ENCODE measurements around the gene MOV10L1.
"Not testable (repeated sequence)": the region's sequence is repeated elsewhere in the genome, so short reads cannot be mapped to it uniquely, and the experiment has no call there.

The MOV10L1 gene

DNA sequence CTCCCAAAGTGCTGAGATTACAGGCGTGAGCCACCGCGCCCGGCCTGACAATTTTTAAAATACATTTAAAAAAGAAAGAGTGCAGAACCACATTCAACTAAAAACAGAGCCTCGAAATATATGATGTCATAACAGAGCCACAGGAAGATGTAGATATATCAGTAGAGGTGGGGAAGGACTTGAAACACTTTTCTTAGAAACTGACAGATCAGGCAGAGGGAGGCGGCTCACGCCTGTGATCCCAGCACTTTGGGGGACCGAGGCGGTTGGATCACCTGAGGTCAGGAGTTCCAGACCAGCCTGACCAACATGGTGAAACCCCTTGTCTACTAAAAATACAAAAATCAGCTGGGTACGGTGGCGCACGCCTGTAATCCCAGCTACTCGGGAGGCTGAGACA, 11.6 kb upstream of the MOV10L1 start:
- no peak for DNase-seq (ENCODE audit: low read depth in 2 of 2)

DNA sequence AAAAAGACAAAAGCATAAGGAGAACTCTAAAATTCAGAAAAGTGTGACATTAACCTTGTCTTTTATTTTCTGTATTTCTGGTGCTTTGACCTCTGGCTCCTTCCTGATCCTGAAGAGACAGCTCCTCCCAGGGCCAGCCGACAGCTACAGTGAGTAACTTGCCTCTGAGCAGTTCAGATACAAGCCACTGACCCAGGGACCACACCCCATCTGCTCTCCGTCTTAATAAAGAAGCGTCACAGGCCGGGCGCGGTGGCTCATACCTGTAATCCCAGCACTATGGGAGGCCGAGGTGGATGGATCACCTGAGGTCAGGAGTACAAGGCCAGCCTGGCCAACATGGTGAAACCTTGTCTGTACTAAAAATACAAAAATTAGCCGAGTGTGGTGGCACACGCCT, 11.0 kb upstream of the MOV10L1 start:
- DNase-seq (ENCODE audit: low read depth in 2 of 2): no peak

DNA sequence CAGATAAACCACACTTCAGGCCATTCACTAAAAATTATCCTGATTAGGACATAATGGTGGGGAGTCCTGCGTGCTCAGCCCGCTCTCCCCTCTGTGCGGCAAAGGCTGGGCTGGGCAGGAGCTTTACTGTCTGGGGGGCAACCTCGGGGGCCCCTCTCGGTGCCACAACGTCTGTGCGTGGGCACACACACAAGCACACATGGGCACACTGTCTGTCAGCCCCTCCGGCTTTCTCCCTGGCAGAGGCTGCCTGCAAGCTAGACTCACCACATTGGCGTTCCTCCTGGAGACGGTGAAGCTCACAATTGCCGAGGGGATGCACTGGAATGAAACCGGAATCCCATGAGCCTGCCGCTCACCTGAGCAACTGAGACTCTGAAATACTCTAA, 9.7 kb upstream of the MOV10L1 start:
- DNase-seq (ENCODE audit: low read depth in 2 of 2): no peak

DNA sequence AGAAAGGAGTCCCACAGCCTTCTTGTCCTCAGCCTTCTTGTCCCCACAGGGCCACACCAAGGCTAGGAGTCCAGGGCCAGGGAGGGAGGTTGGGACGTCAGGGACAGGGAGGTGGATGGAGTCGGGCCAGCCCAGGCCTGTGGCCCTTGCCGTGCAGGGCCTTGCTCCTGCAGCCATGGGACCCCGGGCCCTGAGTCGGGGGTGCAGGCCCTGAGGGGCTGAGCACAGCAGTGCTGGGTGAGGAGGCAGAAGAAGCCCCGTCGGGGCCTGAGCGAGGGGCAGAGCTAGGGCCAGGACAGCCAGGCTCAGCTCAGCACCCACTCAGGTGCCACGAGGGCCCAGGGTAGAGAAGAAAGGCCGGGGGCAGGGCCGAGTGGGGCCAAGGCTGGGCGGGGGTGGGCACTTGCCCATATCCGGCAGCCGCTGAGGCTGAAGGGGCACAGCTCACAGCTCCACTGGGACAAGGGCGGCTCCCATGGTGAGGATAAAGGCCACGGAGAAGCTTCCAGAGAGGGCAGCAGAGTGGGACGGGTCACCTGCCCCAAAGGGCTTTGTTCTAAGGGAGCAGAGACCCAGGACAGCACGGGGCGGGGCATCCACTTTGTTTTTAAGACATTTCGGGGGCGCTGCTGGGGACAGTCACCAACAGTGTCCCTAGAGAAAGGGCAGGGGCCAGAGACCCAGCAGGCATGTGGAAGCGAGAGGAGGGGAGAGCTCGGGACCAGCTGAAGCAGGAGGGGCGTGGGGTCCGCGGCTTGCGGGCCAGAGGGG, 8.2 kb upstream of the MOV10L1 start:
- no peak for DNase-seq (ENCODE audit: low read depth in 2 of 2)

DNA sequence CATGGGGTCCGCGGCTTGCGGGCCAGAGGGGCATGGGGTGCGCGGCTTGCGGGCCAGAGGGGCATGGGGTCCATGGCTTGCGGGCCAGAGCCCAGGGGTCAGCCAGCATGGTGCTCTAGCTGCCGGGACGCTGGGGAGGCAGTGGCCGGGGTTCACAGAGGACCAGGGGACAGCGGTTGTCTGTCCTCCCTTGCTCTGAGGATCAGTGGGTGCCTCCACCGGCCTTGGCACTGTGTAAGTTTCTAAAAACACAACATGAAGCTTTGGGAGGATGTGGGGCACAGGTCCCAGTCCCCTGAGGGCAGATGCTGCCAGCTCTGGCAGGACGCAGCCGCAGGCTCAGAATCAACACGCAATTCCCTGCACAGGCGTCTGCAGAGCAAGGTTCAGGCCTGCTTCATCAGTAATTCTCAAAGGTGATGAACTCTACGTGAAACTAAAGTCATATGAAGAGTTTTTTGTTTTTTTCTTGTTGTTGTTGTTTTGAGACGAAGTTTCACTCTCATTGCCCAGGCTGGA, 7.5 kb upstream of the MOV10L1 start:
- DNase-seq (ENCODE audit: low read depth in 2 of 2): no peak

DNA sequence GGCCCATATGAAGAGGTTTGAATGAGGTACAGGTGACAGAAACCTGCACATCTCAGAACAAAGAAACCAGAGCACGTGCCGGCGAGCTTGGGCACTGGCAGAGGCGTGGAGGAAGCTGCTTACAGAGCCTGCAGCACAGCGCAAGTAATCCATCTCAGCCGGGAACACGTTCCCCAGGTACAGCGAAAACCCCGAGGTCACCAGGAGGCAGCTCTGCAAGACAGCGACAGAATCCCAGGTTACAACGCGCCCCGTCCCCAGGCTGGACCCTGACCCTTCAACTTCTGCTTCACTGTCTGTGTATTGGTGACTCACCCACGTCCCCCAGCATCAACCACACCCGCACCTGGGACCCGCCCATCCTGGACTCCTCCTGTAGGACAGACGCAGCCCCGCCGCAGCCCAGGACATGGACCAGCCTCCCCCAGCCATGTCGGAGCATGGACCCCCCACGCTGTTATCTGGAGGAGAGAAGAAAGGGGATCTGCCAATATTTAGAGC, 6.8 kb upstream of the MOV10L1 start:
- DNase-seq (ENCODE audit: low read depth in 2 of 2): no peak

DNA sequence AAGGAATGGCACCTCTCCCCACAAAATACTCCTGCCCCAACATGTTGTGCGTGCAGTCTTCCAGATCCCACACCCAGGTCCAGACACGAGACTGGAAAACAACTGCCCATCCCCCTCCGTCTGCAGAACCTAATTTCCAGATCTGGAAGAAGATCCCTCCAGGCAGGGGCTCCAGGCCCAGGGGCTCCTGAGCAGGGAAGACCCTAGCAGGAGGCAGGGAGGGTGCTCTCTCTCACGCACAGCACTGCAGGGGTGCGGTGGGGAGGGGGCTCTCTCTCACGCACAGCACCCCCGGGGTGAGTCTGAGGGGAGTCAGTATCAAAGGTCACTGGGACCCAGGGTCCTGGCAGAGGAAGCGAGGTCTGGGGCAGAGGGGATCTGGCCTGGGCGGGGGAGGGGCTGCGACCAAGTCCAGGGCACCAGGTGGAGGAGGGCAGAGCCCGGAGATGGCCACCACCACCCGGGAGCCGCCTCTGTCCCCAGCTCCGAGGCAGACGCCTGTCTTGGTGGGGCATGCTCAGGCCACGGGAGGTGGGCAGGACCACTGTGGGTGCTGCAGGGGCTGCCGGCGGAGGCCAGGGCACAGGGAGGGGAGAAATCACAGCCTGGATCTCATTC, 6.2 kb upstream of the MOV10L1 start:
- no peak for DNase-seq (ENCODE audit: low read depth in 2 of 2)

DNA sequence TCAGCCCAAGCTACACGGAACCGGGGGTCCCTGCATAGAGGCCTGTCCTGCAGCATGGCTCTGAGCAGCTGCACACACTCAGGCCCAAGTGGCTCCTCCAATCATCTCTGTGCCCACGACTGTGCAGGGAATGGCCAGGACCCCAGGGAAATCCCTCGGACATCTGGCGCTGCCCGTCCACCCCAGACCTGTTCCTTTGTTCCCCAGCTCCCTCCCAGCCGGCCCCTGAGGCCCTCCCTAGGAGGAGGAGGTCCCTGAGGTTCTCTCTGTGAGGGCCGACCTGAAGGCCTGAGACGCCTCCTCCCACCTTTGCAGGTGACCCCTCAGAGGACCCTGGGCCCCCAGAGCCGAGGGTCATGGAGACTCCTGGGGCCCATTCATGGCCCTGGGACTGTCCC, 5.7 kb upstream of the MOV10L1 start:
- no peak for DNase-seq (ENCODE audit: low read depth in 2 of 2)

DNA sequence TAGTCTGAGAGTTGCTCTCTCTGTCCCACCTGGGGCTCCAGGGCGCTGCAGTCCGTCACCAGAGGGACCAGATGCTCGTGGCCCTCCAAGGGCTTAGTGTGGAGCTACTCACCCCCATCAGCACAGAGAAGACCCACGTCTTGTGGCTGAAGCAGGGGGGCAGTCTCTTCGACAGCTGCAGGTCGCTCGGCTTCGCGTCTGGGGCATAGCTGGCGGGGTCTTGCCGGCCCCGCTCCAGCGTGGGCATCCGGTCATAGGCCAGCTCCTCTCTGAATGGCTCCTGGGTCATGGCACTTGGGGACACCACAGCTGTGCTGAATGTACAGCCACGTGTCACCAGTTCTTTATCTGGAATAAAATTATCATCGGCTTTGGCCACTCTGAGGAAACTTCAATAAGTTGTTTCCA, 5.2 kb upstream of the MOV10L1 start:
- DNase-seq (ENCODE audit: low read depth in 2 of 2): no peak

DNA sequence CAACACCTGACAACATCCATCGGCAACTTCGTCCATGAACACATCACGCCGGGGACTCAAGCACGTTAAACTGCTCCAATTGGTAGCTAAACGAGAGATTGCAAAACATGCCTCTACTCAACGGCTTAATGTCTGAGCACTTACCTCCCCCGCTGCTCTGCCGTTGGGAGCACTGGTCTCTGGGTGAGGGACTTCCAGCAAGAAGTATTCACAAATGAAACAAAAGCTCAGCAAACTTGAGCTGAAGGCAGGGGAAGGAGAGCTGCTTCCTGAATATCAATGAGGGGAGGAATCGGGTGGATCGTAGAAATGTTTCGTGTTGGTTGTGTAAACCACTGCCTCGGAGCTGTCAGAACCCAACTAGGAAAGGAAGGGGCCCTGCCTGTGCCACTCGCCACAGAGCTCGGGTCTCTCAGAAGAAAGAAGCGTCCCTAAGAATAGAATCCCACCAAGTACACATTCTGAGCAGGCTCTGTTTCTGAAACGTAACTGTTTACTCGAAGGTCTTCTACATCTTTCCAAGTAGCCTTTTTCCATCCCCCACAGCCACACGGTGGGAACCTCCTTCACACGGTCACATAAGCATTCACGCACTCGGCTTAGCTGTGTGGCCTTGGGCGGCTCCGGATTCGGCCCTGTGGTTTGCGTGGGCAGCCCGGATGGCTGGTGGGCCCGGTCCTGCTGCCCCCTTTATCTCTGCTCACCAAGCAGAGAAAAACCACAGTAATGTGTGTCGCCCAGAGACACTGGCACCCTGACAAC, 4.4 kb upstream of the MOV10L1 start, which contains the start of gene MLC1:
Gene MLC1 (minus strand): TSS at position 216 of the 762 bp plus-strand sequence. CDS start 524 bp downstream, outside the sequence.
- DNase-seq (ENCODE audit: low read depth in 2 of 2): no peak

DNA sequence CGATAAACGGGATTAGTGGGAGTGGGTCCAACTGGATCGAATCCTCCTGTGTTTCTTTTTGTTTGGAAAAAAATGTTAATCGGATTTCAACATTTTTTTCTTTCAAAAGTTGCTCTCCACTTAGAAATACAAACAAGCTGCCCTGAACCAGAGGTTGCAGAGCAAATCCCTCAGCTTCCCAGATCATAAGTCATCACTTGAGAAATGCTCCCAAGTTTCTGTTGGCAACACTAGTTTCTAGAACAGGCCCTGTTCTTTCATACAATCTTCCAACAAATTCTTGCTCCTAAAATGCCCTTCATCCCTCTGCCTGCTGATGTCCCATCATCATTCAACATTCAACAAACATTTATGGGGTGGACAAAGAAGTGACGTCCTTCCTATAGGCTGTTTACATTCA, 3.3 kb upstream of the MOV10L1 start:
- no peak for DNase-seq (ENCODE audit: low read depth in 2 of 2)

DNA sequence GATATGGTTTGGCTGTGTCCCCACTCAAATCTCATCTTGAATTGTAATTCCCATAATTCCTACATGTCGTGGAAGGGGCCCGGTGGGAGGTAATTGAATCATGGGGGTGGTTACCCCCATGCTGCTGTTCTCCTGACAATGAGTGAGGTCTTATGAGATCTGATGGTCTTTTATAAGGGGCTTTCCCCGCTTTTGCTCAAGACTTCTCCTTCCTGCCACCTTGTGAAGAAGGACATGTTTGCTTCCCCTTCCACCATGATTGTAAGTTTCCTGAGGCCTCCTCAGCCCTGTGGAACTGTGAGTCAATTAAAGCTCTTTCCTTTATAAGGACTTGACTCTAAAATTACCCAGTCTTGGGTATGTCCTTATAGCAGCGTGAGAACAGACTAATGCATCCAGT, 2.8 kb upstream of the MOV10L1 start:
- not testable (repeated sequence) for DNase-seq (ENCODE audit: low read depth in 2 of 2)

DNA sequence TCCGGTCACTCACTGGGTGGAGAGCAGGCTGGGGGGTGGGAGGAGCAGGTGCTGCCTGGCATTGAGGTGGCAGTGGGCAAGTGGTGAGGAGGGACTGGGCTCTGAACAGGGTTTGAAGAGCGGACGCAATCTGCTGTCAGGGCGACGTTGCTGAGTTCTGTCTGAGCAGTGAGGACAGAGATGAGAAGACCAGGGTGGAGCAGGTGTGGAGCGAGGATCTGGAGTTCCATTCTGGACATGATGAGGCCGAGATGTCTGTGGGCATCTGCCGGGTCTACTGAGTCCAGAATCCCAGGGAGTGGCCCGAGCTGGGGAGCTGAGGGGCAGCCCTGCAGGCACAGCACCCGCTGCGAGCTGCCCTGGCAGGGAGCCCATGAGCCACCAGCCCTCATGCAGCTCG, 2.2 kb upstream of the MOV10L1 start:
- no peak for DNase-seq (ENCODE audit: low read depth in 2 of 2)

DNA sequence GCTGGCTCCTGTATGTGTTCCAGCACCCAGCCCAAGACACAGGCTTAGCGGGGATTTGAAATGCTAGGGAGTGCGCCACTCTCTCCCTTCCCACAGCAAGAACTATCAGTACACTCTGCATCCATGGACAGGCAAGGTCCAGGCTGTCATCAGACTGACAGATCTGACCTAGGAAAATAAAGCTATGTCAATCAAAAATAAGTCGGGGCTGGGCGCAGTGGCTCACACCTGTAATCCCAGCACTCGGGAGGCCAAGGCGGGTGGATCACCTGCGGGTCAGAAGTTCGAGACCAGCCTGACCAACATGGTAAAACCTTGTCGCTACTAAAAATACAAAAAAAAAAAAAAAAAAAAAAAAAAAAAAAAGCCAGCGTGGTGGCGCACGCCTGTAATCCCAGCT, 1.7 kb upstream of the MOV10L1 start:
- DNase-seq (ENCODE audit: low read depth in 2 of 2): no peak

DNA sequence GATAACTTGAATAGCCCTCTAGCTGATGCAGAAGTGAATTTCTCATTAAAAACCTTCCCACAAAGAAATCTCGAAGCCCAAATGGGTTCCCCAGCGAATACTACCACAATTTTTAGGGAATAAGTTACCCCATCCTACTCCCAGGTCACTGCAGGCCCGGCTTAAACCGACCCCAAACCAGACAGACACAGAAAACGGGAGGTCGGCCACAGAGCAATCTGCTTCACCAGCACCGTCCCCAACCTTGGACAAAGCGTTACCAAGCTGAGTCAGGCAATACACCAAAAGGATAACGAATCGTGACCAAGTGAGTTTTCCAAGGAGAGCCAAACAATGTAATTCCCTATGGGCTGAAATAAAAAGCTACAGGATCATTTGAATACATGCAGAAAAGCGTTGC, 575 bp upstream of the MOV10L1 start:
- no peak for DNase-seq (ENCODE audit: low read depth in 2 of 2)

DNA sequence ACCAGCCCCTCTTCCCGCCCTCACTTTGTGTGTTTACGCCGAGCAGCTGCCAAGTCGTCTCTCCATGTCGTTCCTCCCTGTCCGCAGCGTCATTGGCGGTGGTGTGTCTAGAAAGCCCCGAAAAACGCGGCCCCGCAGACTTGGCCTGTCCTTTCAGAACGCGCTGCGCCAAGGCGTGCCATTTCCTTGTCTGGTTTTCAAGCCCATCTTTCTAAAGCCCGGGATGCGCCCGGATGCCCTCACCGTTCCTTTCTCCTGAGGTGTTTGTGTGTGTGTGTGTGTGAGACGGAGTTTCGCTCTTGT, 557 bp downstream of the MOV10L1 start:
- DNase-seq (ENCODE audit: low read depth in 2 of 2): no peak

DNA sequence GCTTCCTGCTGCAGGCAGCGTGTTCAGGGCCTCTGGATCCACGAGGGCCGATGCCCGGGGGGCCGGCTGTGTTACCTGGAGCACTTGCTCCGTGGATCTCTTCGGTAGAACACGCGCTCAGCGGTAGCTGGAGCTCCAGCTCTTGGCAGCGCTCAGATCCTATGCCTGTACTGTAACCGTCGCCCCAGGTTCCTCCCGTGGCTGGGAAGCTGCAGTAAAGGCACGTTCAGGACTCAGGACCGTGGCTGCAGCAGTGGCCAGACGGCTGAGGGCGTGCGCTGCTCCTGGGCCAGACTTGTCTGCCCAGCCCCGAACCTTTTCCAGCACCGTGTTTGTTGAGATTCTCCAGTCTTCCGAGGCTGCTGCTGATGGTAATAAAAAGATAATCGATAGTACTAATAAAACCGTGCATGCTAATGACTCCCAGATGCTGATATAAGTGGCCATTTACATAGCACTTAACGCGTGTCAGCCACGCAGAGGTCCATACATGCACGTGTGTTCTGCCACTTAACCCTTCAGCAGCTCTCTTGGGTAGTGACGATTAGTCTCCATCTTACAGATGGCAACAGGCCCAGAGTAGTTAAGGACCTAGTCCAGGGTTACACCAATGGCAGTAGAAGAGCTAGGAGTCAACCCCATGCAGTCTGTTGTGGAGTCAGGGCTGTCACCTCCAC, 1.4 kb downstream of the MOV10L1 start:
- DNase-seq (ENCODE audit: low read depth in 2 of 2): no peak

DNA sequence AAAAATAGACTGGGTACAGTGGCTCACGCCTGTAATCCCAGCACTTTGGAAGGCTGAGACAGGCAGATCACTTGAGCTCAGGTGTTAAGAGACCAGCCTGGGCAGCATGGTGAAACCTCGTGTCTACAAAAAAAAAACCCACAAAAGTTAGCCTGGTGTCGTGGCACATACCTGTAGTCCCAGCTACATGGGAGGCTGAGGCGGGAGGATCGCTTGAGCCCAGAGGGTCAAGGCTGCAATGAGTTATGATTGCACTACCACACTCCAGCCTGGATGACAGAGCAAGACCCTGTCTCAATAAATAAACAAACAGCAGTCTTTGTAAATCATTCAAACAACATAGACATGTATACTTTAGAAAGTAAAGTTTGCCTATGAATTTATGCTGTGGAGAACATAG, 2.5 kb downstream of the MOV10L1 start:
- DNase-seq (ENCODE audit: low read depth in 2 of 2): no peak

DNA sequence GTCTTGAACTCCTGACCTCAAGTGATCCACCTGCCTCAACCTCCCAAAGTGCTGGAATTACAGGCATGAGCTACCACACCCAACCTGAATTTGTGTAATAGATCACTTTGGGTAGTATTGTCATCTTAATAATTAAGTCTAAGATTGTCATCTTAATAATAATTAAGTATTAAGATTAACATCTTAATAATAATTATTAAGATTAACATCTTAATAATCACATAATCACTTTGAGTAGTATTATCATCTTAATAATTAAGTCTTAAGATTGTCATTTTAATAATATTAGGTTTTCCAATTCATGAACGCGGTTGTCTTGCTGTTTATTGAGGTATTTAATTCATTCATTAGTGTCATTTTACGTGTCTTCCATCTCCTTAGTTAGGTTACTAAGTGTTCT, 8.2 kb downstream of the MOV10L1 start:
- no peak for DNase-seq (ENCODE audit: low read depth in 2 of 2)

DNA sequence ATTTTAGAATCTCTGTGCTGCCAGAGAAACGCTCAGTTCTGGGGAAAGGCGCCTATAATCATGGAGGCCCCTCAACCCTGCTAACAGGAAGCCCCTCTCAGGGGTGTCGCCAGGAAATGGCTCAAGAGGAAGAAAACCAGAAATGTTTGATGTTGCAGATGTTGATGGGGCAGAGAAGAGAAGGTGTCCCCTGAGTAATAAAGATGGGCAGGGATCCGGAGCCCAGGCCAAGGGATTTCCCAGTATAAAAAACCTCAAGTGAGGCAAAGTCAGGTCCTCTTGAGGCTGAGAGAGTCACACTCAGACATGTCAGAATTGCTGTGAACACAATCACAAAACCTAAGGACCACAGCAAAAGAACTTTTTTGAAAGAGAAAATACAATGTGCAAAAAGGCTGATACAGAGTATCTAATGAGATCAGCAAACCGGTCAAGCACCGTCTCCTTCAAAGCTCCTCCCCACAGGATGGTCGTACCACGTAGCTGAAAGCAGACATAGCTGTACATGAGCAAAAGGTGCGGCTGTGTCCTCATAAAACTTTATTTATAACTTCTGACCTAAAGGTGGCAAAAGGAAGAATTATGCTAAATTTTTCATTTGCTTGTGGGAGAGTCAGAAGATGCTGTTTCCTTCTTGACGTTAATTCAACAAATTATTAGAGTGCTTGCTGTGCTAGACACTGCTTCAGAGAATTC, 12.2 kb downstream of the MOV10L1 start:
- no peak for DNase-seq (ENCODE audit: low read depth in 2 of 2)

DNA sequence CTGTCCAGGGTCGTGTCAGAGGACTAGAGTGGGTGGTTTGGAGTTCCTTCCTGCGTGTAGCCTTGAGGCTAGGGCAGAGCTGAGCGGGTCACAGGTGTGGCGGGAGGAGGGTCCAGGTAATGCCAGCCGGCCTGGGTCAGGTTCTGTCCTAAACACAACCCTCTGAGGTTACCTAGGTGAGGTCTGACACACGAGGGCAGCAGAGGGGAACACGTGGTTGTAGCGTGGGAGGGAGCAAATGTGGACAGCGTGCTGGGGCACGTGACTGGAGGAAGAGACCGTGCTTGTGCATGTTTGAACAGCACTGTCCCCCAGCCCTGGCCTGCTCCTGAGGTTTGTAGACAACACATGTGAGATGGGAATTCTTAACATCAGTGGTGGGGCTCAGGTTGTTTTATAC, 13.1 kb downstream of the MOV10L1 start:
- no peak for DNase-seq (ENCODE audit: low read depth in 2 of 2)

DNA sequence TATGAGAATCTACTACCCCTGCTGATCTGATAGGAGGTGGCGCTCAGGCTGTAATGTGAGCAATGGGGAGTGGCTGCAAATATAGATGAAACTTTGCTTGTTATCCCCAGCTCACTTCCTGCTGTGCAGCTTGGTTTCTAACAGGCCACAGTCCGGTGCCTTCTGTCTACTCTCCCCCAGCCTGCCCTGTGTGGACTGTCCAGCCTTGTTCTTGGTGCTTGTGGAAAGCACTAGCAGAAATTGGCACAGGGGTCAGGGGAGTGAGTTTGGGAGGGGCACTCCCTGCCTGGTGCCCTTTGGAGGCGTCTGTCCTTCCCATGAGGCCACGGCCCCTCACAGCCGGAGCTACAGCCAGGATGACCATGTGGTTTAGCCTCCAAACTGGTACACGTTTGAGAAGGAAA, 14.3 kb downstream of the MOV10L1 start:
- DNase-seq (ENCODE audit: low read depth in 2 of 2): no peak

All from stimulated activated CD4-positive, alpha-beta T cell treated with anti-CD3 and anti-CD28 coated beads, Interleukin-4, amount 100 ng/mL, for 48 hours (primary cell).